GM12891 (cell line): Measurements from ENCODE around the gene TVP23B.
"Not testable (repeated sequence)": the region's sequence is repeated elsewhere in the genome, so short reads cannot be mapped to it uniquely, and the experiment has no call there.

Experiments
- DNase-seq: peaks from one replicate; pipeline ENCODE4 v3.0.0; 2011; ENCODE audit warnings: low spot score; ENCODE audit not compliant: insufficient read length
- FAIRE-seq: peaks from 2 replicates; lab custom pipeline; 2011; peaks lifted over from hg19 to GRCh38; lab: Jason Lieb, UNC
- PAX5 ChIP-seq: IDR thresholded peaks from 2 replicates; pipeline ENCODE4 v1.6.1; 2011; ENCODE audit warnings: low read length, moderate library complexity, mild to moderate bottlenecking; ENCODE audit not compliant: insufficient read depth, severe bottlenecking
- POLR2A ChIP-seq: IDR thresholded peaks from 2 replicates; pipeline ENCODE4 v1.6.1; 2011; ENCODE audit warnings: low read depth, low read length, control low read depth
- POLR2AphosphoS5 ChIP-seq: IDR thresholded peaks from 2 replicates; pipeline ENCODE4 v1.6.1; 2011; ENCODE audit warnings: low read depth, low read length, control low read depth
- POU2F2 ChIP-seq: IDR thresholded peaks from 2 replicates; pipeline ENCODE4 v1.6.1; 2011; ENCODE audit warnings: low read depth, mild to moderate bottlenecking, control low read depth, low read length, moderate library complexity
- SPI1 ChIP-seq: IDR thresholded peaks from 2 replicates; pipeline ENCODE4 v1.6.1; 2011; ENCODE audit warnings: low read depth, low read length, control low read depth
- TAF1 ChIP-seq: IDR thresholded peaks from 2 replicates; pipeline ENCODE4 v1.6.1; 2011; ENCODE audit warnings: low read depth, low read length, control low read depth

TVP23B gene

DNA sequence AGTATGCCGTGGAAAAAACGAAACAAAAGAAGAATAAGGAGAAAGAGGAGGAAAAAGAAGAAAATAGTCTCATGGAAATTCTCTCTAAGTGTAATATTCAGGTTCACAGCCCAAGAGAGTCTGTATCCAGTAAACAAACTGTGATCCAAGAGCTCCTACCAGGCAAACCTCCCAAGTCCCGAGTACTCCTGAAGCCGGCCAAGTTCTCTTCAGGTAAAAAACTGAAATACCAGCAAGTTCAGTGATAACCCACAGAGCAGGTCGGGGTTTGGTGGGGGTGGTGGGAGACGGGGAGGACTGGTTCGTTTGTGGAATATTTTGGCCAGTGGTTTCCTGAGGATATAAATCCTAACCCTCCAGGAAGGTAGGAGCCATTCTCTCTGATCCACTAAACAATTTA, 8.5 kb upstream of the TVP23B start:
- FAIRE-seq (no peak), DNase-seq (no peak)
- TF ChIP-seq TAF1 (no peak), SPI1 (no peak), POLR2AphosphoS5 (no peak), POU2F2 (no peak), POLR2A (no peak), PAX5 (no peak)

DNA sequence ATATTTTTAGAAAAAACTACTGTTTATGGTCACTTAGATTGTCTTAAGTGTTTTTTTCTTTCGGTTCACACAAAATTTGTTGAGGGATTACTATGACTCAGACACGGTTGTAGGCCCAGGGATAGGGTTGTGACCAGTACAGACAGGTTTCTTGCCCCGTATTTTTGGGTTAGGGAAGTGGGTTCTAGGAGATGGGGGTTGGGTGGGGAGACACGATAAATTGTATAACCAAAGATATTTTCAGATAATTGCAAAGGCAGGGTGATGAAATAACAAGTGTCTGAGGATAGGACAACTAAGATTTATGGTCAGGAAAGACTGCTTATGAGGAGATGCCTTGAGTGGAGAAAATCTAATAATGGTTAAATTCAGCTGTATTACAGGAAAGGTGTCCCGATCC, 822 bp downstream of the TVP23B start:
- FAIRE-seq, result not testable (repeated sequence)

DNA sequence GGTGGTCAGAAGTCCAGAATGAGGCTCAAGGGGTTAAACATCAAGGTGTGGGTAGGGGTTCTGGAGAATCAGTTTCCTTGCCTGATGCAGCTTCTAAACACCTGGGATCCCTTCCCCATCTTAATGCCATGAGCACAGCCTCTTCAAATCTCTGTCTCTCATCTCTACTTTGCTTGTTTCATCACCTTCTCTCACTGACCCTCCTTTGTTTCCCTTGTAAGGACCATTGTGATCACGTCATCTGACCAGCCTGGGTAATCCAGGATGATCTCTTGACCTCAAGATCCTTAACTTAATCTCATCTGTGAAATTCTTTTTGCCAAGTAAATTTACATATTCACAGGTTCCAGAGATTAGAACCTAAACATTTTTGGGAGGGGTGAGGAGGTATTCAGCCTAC, 5.0 kb downstream of the TVP23B start:
- FAIRE-seq, DNase-seq: not testable (repeated sequence)

More for the DNA sequence above, 822 bp downstream of the TVP23B start:
- not testable (repeated sequence) for DNase-seq

DNA sequence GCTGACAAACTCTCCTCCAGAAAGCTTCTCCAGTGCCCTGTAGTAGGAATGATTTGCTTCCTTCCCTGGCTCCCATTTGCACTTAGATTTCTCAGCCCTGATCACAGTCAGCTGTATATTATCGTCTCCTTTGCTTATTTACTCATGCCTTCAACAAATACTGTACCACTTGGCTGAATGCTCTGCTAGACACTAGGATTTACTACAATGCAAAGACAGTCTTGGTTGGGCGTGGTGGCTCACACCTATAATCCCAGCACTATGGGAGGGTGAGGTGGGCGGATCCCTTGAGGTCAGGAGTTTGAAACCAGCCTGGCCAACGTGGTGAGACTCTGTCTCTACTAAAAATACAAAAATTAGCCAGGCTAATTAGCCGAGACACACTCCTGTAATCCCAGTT, 5.9 kb downstream of the TVP23B start:
- not testable (repeated sequence) for FAIRE-seq, DNase-seq

DNA sequence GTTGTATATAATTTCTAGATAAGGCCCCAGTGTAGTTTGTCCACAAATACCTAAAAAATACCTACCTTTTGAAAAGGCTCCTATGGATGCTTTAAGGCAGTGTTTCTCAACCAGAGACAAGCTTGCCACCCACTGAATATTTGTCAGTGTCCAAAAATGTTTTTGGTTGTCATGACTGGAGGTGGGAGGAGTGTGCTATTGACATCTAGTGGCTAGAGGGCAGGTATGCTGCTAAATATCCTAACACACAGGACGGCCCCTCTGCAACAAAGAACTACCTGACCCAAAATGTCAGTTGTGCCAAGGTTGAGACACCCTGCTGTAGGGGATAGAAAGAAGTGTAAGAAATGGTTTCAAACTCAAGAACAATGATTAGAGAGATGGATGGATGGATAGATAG, 10.4 kb downstream of the TVP23B start:
- not testable (repeated sequence) for DNase-seq
- peak; percentile 98 for FAIRE-seq

DNA sequence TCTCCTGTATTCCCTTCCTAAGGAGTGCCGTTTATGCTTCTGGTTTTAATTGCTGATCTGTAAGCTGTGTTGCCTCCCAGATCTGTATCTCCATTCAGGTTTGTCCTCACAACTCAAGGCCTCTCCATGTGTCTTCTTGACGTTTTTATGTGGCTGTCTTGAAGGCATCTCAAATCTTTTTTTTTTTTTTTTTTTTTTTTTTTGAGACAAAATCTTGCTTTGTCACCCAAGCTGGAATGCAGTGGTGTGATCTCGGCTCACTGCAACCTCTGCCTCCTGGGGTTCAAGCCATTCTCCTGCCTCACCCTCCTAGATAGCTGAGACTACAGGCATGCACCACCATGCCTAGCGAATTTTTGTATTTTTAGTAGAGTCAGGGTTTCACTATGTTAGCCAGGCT, 13.9 kb downstream of the TVP23B start:
- FAIRE-seq, result not testable (repeated sequence)

DNA sequence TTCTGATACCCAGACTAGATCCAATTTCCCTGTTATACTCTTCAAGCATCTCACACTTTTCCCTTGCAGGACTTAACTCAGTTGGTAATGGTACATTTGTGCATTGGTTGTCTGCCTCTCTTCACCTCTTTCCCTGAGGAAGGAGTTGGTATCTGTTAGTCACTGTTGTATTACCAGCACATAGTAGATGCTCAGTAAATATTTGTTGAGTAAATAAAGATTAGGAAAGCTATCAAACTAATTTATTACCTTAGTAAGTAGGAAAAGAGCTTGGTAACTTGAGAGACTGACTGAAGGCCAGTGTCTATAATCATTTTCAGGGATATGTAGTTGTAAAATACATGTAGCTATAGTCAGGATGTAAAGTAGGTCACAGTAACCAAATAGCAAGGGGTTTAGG, 15.9 kb downstream of the TVP23B start:
- FAIRE-seq, result peak; percentile 81
- DNase-seq, result not testable (repeated sequence)

More for the DNA sequence above, 13.9 kb downstream of the TVP23B start:
- not testable (repeated sequence) for DNase-seq

DNA sequence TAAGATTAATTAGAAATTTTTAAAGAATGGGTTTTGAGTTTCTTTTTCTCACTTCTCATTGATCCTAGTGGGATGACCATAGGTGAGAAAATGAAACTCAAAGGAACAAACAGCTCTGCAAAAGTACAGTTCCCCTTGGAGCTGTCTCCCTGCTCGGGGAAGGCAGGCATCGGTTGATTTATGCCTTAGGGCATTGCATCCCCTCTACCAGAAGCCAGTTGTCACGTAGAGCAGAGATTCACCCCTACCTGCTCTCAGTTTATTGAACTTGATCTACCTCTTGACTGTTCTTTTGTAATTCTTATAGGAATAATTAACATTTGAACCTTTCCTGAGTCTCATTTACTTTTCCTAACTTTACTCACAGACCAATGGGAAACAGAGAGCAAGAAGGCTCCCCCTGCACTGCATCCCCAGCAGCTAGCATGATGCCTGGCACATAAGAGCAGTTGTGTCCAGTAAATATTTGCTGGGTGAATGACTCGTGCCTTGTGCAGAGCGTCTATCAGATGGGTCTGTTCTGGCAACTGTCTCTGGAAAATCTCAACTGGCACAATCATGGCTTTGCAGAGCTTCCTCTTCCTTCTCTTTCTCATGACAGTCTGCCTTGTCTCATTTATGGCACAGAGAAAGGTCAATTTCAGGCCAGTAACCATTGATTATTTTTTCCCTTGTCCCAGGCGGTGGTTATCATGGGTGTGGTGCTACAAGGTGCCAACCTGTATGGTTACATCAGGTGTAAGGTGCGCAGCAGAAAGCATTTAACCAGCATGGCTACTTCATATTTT, 22.7 kb downstream of the TVP23B start:
- FAIRE-seq, DNase-seq: not testable (repeated sequence)

DNA sequence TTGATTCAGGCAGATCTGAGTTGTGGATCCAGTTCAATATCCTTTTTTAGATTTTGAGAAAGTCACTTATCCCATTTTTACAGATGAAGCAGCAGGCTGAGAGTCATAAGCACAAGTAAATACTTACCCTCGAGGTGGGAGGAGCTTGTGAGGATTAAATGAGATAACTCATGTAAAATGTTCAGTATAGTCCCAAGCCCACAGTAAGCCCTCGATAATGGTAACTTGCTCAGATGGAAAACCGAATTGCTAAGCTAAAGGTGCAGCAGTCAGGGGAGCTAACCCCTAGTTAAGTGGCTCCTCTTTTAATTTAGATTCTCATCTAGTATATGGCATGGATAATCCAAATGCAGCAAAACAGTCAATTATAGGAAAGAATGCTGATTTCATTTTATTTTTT, 34.9 kb downstream of the TVP23B start:
- not testable (repeated sequence) for DNase-seq, FAIRE-seq

DNA sequence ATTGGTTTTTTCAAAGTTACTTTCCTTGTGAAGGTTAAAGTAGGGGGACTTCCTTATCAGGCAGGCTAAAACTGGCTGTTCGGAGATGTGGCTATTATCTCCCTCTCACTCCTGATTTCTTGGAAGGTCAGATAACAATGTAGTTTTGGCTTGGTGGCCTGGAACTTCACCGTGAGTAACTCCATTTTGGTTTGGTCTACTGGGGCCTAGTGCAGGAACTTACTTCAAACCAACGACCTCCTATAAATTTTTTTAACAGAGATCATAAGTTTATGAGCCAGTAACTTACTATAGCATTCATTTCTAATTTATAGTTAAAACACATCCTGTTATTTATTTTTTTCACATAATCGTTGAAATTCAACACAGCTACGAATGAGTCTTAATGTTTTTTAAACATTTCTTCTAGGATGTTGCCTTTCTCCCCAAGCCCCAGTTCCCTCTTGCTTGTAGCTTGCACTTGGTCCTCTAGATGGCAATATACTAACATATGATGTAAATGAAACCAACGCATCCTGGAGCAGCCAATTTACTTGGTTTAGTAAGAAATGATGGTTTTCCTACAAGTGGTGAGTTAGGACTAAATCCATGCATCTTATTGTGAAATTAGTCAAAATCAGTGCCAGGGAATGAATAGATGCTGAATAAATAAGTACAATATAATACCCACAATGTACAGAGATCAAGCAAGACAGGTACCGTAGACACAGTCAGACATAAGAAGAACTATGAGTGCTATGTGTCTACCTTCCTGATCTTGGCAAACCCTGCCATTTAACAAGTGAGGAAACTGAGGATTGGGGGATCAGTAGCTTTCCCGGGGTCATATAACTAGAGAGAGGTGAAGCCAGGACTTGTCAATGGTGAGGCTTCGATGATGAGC, 35.7 kb downstream of the TVP23B start:
- DNase-seq, result not testable (repeated sequence)
- FAIRE-seq, result peak; percentile 94

DNA sequence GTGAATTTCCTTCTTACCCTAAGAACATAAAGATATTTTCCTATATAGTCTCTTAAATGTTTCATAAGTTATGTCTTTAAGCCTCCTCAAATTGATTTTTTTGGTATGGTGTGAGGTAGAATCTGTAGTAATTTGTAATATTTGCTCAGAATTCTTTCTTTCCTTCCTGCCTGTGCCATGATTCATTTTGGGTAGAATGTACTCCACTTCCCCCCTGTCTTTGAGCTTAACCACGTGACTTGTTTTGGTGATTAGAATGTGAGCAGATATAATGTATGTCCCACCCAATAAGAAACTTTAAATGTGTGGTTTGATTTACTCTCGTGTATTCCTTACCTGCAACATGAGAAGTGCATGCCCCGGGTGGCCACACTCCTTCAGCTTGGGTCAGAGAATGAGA, 40.4 kb downstream of the TVP23B start:
- not testable (repeated sequence) for FAIRE-seq, DNase-seq

DNA sequence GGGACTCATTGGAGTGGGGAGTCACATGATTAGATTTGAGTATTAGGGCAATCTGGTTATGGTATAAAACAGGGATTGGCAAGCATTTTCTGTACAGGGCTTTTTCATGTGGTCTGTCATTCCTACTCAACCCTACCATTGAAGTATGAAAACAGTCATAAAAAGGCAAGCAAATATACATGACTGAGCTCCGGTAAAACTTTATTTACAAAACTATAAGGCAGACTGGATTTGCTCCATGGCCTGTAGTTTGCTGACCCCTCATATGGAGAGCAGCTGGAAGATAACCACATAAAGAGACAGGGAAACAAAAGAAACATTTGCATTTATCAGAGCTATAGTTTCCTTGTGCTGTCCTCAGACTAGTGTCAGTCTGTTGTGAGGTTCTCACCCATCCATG, 46.6 kb downstream of the TVP23B start:
- not testable (repeated sequence) for DNase-seq, FAIRE-seq

DNA sequence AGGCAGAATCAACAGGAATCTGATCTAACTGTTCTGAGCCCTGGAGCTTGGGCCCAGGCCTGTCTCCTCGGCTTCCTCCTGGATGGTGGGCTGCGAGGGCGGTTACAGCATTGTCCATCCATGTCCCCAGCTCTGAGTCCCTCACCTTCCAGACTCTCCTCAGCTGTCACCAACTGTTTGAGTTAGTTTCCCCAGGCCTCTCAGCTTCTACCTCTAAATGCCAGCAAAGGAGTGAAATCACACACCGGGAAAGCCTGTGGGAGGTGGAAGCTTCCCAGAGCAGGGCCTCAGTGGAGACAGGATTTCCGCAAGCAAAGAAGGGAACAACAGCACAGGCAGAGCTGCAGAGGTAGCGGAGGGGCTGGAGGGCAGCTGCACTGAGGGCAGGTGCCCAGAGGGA, 67.5 kb downstream of the TVP23B start:
- FAIRE-seq (no peak), DNase-seq (no peak)
- TF ChIP-seq PAX5 (no peak), POLR2AphosphoS5 (no peak), SPI1 (no peak), TAF1 (no peak), POU2F2 (no peak), POLR2A (no peak)
